ENCODE results near the gene PRPS1. TPM values are rescaled to one million over a fixed set of nuclear protein-coding genes. Genes with fewer than 3 reads are reported as not detected.

The PRPS1 gene
- total and polyA plus RNA-seq, 9 of the 15 experiments (the other 6 are each of a cell fraction or from before 2014, with no cell fraction given), result 47.8 to 175 (median 79.6) TPM

GRCh38 chrX:107601326-107601725 lies 27.0 kb upstream of the PRPS1 start:
- Histone ChIP-seq H3K27me3 (ENCODE audit: control insufficient read depth in 2 of 2, insufficient read depth in 2 of 2, low read length in 2 of 2) (peaks cover 9 to 56% of the 10 kb centered on the region in 2 experiments; a peak in 4 of 5 replicates), H3K9me3 (replicated peaks; ENCODE audit: control insufficient read depth, insufficient read depth, low read depth, low read length) (no peaks in the 10 kb centered on the region), H3K4me3 (no peak overlapping the region), H3K4me2 (ENCODE audit: insufficient read depth, low read length) (no peak overlapping the region), H3K27ac (ENCODE audit: extremely low read depth, low read depth, low read length) (no peak overlapping the region), H3K36me3 (ENCODE audit: control insufficient read depth, insufficient read depth, low read length) (no peaks in the 10 kb centered on the region), H3K4me1 (replicated peaks in 1 of 2; ENCODE audit: control insufficient read depth in 2 of 2, insufficient read depth in 2 of 2, low read length in 2 of 2) (peaks cover 0 to 10% of the 10 kb centered on the region in 2 experiments; a peak in 2 of 5 replicates), H3K79me2 (ENCODE audit: control insufficient read depth, insufficient read depth, low read length) (no peaks in the 10 kb centered on the region), H3K9me1 (ENCODE audit: control insufficient read depth, insufficient read depth, low read length) (no peaks in the 10 kb centered on the region), H2AFZ (ENCODE audit: low read depth, low read length) (no peak overlapping the region), H4K20me1 (replicated peaks; ENCODE audit: control insufficient read depth, insufficient read depth, low read length) (0 out of 2 replicates have a peak, but pooled peaks cover 3% of the 10 kb centered on the region), H3K9ac (ENCODE audit: insufficient read depth in 1 of 2, low read depth in 2 of 2, low read length in 2 of 2) (no peak overlapping the region)
- WGBS (ENCODE audit: insufficient coverage, low coverage, missing lambda C conversion rate), result 2% methylated on average over 11 of the region's 11 CpGs
- intact Hi-C loops (cut with micrococcal nuclease), result no loop called here
- in situ Hi-C loops (cut with MboI), result no loop called here
- no TSS peak for BruUV-seq (replicated peaks)
- no peak for FAIRE-seq
- ChIA-PET CTCF (ENCODE audit: low intra/inter-chr PET ratio) (no interaction called here), POLR2A (interaction anchor here (0.6 kb wide), 2 partner anchors 11 to 305 kb away, joined by 3 read pairs; no protein-coding TSS in a partner anchor)
- TF ChIP-seq MBD2 (IDR thresholded peaks at IDR 0.05; ENCODE audit: borderline replicate concordance, low read depth) (no peak), ZNF655 (CRISPR knock-in tag; IDR thresholded peaks at IDR 0.05) (no peak), REST (IDR thresholded peaks at IDR 0.05; ENCODE audit: borderline replicate concordance) (no peak), REST (CRISPR knock-in tag; IDR thresholded peaks at IDR 0.05; ENCODE audit: low read depth) (no peak), ZNF507 (tag; conservative IDR thresholded peaks at IDR 0.05) (no peak), NCOA1 (IDR thresholded peaks at IDR 0.05; ENCODE audit: low read depth) (no peak)
- no peak for DNase-seq (ENCODE audit: extremely low read depth in 1 of 4, low spot score in 3 of 4)
- ATAC-seq, result no peak
